Testis (tissue), 3 donors: ENCODE data around the gene PSEN1. TPM values are rescaled to one million over a fixed set of nuclear protein-coding genes. Genes with fewer than 3 reads are reported as not detected.

Experiments
- DNase-seq: peaks from one replicate; pipeline ENCODE4 v3.0.0-alpha.2; 2019
- H3K27ac ChIP-seq, 2 donors: fragments of 200-600 bp; sonication (generic); one replicate each; pipeline ENCODE4 v1.5.1; 2019
- H3K27me3 ChIP-seq: fragments of 200-600 bp; sonication (generic); one replicate; pipeline ENCODE4 v1.5.1; 2019
- H3K36me3 ChIP-seq: fragments of 200-600 bp; sonication (generic); one replicate; pipeline ENCODE4 v1.5.1; 2017; ENCODE audit warnings: low read depth; ENCODE audit errors: missing control alignments
- H3K4me1 ChIP-seq: fragments of 200-600 bp; sonication (generic); one replicate; pipeline ENCODE4 v1.5.1; 2019
- H3K4me3 ChIP-seq, 2 donors: fragments of 200-600 bp; sonication (generic); one replicate each; pipeline ENCODE4 v1.5.1; 2017 to 2019
- H3K9me3 ChIP-seq: fragments of 200-600 bp; sonication (generic); one replicate; pipeline ENCODE4 v1.5.1; 2017
- CTCF ChIP-seq, 3 experiments: fragments of 450-650 bp in 2 of 3; fragments of 200-600 bp in 1 of 3; sonication (generic) in 1 of 3; IDR thresholded peaks; one replicate each; pipeline ENCODE4 v1.5.1; 2016 to 2019; ENCODE audit warnings: antibody characterized with exemption in 3 of 3, mild to moderate bottlenecking in 2 of 3, moderate library complexity in 1 of 3
- POLR2A ChIP-seq: fragments of 450-650 bp; IDR thresholded peaks from one replicate; pipeline ENCODE4 v1.6.1; 2017; ENCODE audit warnings: antibody characterized with exemption, mild to moderate bottlenecking, moderate library complexity
- WGBS, 2 donors: methylation state at CpG; one replicate each; pipeline ENCODE4 v1.1.5; 2018; 5-methylcytosine and 5-hydroxymethylcytosine counted together
- intact Hi-C: fragments of 100-400 bp; cut with DNase I; formaldehyde crosslinking; loops from one replicate; pipeline ENCODE4 v1.15.1; 2023; ENCODE audit warnings: low total_unique reads
- polyA plus RNA-seq: library from polyadenylated mRNA; stranded (reverse); fragments of 350-450 nt; fragmentation: Illumina TruSeq; extraction: RNeasy Lipid Tissue Mini Kit (QIAGEN cat#74804); gene quantifications from one replicate; pipeline ENCODE4 v1.2.3, GENCODE V29; 2014; ENCODE audit warnings: low read depth, low replicate concordance; ENCODE audit not compliant: insufficient read depth
- total RNA-seq, 2 donors: library from RNA; depleted of rRNA; stranded (reverse); fragments of >200 nt; gene quantifications; one replicate each; pipeline ENCODE4 v1.2.3, GENCODE V29; 2016

PSEN1 gene
- total and polyA plus RNA-seq, 3 donors from 2014 or later: 65.7 to 94.9 (median 78.4) TPM

- no peaks in the 10 kb centered on the region for H3K36me3 ChIP-seq
- no peaks in the 10 kb centered on the region for H3K9me3 ChIP-seq
- H3K27ac ChIP-seq: no peak overlapping the region
- H3K4me1 ChIP-seq: peaks cover 15% of the 10 kb centered on the region
- TF ChIP-seq CTCF (IDR thresholded peaks at IDR 0.05): no peak
- intact Hi-C loops: no loop called here
- WGBS, 2 donors: 82 to 88% methylated on average over 10 to 11 of the region's 11 CpGs
- no peak for DNase-seq
- no peaks in the 10 kb centered on the region for H3K27me3 ChIP-seq
- H3K4me3 ChIP-seq: no peak overlapping the region
Measured at GRCh38 chr14:73234586-73235394, 98.5 kb downstream of the PSEN1 start.

GRCh38 chr14:73235531-73236155, 99.3 kb downstream of the PSEN1 start:
- WGBS, 2 donors: 48 to 50% methylated on average over 6 of the region's 6 CpGs
- intact Hi-C loops: no loop called here
- DNase-seq: peak; percentile 71
- TF ChIP-seq CTCF (IDR thresholded peaks at IDR 0.05) (no peak), POLR2A (no peak)
- Histone ChIP-seq H3K36me3 (no peaks in the 10 kb centered on the region), H3K9me3 (no peaks in the 10 kb centered on the region), H3K27me3 (no peaks in the 10 kb centered on the region), H3K4me3 (no peak overlapping the region), H3K4me1 (peaks cover 18% of the 10 kb centered on the region), H3K27ac (no peak overlapping the region)

- H3K4me3 ChIP-seq: no peak overlapping the region
- H3K9me3 ChIP-seq: no peaks in the 10 kb centered on the region
- H3K36me3 ChIP-seq: no peaks in the 10 kb centered on the region
- H3K27ac ChIP-seq: no peak overlapping the region
- H3K27me3 ChIP-seq: no peaks in the 10 kb centered on the region
- intact Hi-C loops: no loop called here
- TF ChIP-seq POLR2A (no peak), CTCF (IDR thresholded peaks at IDR 0.05) (no peak)
- no peak for DNase-seq
- H3K4me1 ChIP-seq: peaks cover 20% of the 10 kb centered on the region
- 78 to 81% methylated on average over 11 of the region's 11 CpGs for WGBS, 2 donors
Measured at GRCh38 chr14:73236157-73236556, 99.8 kb downstream of the PSEN1 start.

GRCh38 chr14:73236752-73237218, 100.5 kb downstream of the PSEN1 start:
- Histone ChIP-seq H3K36me3 (no peaks in the 10 kb centered on the region), H3K4me1 (peaks cover 21% of the 10 kb centered on the region), H3K9me3 (no peaks in the 10 kb centered on the region), H3K27me3 (no peaks in the 10 kb centered on the region), H3K27ac (peak overlapping the region in 1 of 2 donors; percentile 87), H3K4me3 (peak overlapping the region; percentile 64)
- WGBS, 2 donors: 61 to 62% methylated on average over 6 of the region's 7 CpGs
- intact Hi-C loops: no loop called here
- no peak for TF ChIP-seq CTCF (IDR thresholded peaks at IDR 0.05)
- TF ChIP-seq POLR2A: no peak
- no peak for DNase-seq
